Measurements from ENCODE around the gene KCNK5. TPM values are rescaled to one million over a fixed set of nuclear protein-coding genes. Genes with fewer than 3 reads are reported as not detected.

KCNK5 gene
- total RNA-seq, 2 donors from 2014 or later = 16.9 to 31.0 TPM

GRCh38 chr6:39199231-39199940, 29.9 kb downstream of the KCNK5 start:
- 78 to 80% methylated on average over 3 to 7 of the region's 7 CpGs for WGBS, 2 donors
- DNase-seq (no peak), ATAC-seq (no peak)
- intact Hi-C loops (cut with DNase I) = no loop called here
- H3K4me3 ChIP-seq = no peak overlapping the region
- H3K4me1 ChIP-seq = peaks cover 82% of the 10 kb centered on the region
- H3K27ac ChIP-seq = peak overlapping the region; percentile 45 to 84 (median 50)
- peaks cover 0 to 4% of the 10 kb centered on the region in 2 donors for H3K36me3 ChIP-seq (replicated peaks in 1 of 2; ENCODE audit: insufficient read depth in 1 of 2, low read depth in 2 of 2)
- no peaks in the 10 kb centered on the region for H3K9me3 ChIP-seq
- H3K27me3 ChIP-seq = no peaks in the 10 kb centered on the region
- TF ChIP-seq POLR2A (IDR thresholded peaks at IDR 0.05) (no peak), CTCF (IDR thresholded peaks at IDR 0.05) (no peak)

GRCh38 chr6:39198528-39198927, 30.7 kb downstream of the KCNK5 start:
- no peak overlapping the region for H3K4me3 ChIP-seq
- ATAC-seq (no peak), DNase-seq (no peak)
- no peaks in the 10 kb centered on the region for H3K9me3 ChIP-seq
- peaks cover 79% of the 10 kb centered on the region for H3K4me1 ChIP-seq
- H3K36me3 ChIP-seq (replicated peaks in 1 of 2; ENCODE audit: insufficient read depth in 1 of 2, low read depth in 2 of 2) = peaks cover 0 to 4% of the 10 kb centered on the region in 2 donors
- no peaks in the 10 kb centered on the region for H3K27me3 ChIP-seq
- H3K27ac ChIP-seq = peak overlapping the region in 2 of 4 donors; percentile 48 to 84
- intact Hi-C loops (cut with DNase I) = no loop called here
- TF ChIP-seq CTCF (IDR thresholded peaks at IDR 0.05) = no peak
- no peak for TF ChIP-seq POLR2A (IDR thresholded peaks at IDR 0.05)

GRCh38 chr6:39197922-39198500, 31.3 kb downstream of the KCNK5 start:
- no peaks in the 10 kb centered on the region for H3K27me3 ChIP-seq
- H3K27ac ChIP-seq = peak overlapping the region in 3 of 4 donors; percentile 6 to 84 (median 48)
- DNase-seq (no peak), ATAC-seq (no peak)
- H3K4me3 ChIP-seq = no peak overlapping the region
- no peaks in the 10 kb centered on the region for H3K9me3 ChIP-seq
- H3K4me1 ChIP-seq = peaks cover 78% of the 10 kb centered on the region
- H3K36me3 ChIP-seq (replicated peaks in 1 of 2; ENCODE audit: insufficient read depth in 1 of 2, low read depth in 2 of 2) = peaks cover 0 to 4% of the 10 kb centered on the region in 2 donors
- intact Hi-C loops (cut with DNase I) = no loop called here
- TF ChIP-seq CTCF (IDR thresholded peaks at IDR 0.05) (no peak), POLR2A (IDR thresholded peaks at IDR 0.05) (no peak)

DNA sequence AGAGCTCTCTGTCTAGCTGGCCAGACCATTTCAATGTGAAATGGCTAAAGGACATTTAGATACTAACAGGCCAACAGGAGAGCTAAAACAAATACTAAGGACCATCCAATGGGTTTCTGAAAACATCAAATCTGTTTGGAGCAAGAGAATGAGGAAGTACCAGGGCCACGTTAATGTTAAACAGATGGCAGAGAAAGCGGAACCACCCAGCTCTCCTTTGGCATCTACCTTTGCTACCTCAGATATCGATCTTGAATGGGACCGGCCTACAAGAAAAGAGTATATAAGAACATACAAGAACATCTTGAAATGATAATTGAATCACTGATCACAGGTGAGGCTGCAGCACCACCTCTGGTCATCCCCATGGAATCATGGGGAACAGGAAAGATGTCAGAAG, 31.8 kb downstream of the KCNK5 start:
- no peaks in the 10 kb centered on the region for H3K27me3 ChIP-seq
- peaks cover 73% of the 10 kb centered on the region for H3K4me1 ChIP-seq
- WGBS, 2 donors = 45 to 72% methylated on average over 4 of the region's 4 CpGs
- no peak overlapping the region for H3K4me3 ChIP-seq
- no peaks in the 10 kb centered on the region for H3K9me3 ChIP-seq
- no peak for TF ChIP-seq CTCF (IDR thresholded peaks at IDR 0.05)
- no peak for TF ChIP-seq POLR2A (IDR thresholded peaks at IDR 0.05)
- peaks cover 0 to 6% of the 10 kb centered on the region in 2 donors for H3K36me3 ChIP-seq (replicated peaks in 1 of 2; ENCODE audit: insufficient read depth in 1 of 2, low read depth in 2 of 2)
- peak; percentile 64 for ATAC-seq
- peak overlapping the region in 3 of 4 donors; percentile 6 to 84 (median 48) for H3K27ac ChIP-seq
- intact Hi-C loops (cut with DNase I) = no loop called here
- no peak for DNase-seq
